T1000 (cell line): Measurements from ENCODE around the gene CCHCR1.
A peak's percentile ranks its signal among the peaks of the same experiment; 100 is the strongest.

Experiments used
- DNase-seq: peaks from one replicate; lab custom pipeline; 2025; ENCODE audit warnings: mixed read lengths; lab: John Stamatoyannopoulos, UW

Gene CCHCR1

GRCh38 chr6:31128093-31128676, 29.4 kb downstream of the CCHCR1 start:
- no peak for DNase-seq

- DNase-seq = no peak
Measured at GRCh38 chr6:31126396-31127175, 31.0 kb downstream of the CCHCR1 start.

GRCh38 chr6:31125586-31126363, 31.8 kb downstream of the CCHCR1 start:
- DNase-seq = peak; percentile 75

GRCh38 chr6:31125162-31125561, 32.4 kb downstream of the CCHCR1 start:
- no peak for DNase-seq

GRCh38 chr6:31122791-31123706, 34.6 kb downstream of the CCHCR1 start:
- DNase-seq = peak; percentile 47

GRCh38 chr6:31121131-31121790, 36.3 kb downstream of the CCHCR1 start:
- DNase-seq = no peak

GRCh38 chr6:31120151-31120915, 37.3 kb downstream of the CCHCR1 start, which contains the start of gene CDSN:
Gene CDSN (minus strand): TSS chr6:31120446. CDS start chr6:31120419, 27 bp downstream.
- DNase-seq = no peak

GRCh38 chr6:31118178-31118577, 39.4 kb downstream of the CCHCR1 start:
- DNase-seq = no peak

GRCh38 chr6:31116661-31117385, 40.8 kb downstream of the CCHCR1 start:
- no peak for DNase-seq

- no peak for DNase-seq
Measured at GRCh38 chr6:31115941-31116560, 41.6 kb downstream of the CCHCR1 start.

GRCh38 chr6:31114970-31115849, 42.4 kb downstream of the CCHCR1 start:
- no peak for DNase-seq

- DNase-seq = peak; percentile 72
Measured at GRCh38 chr6:31114541-31114878, 43.1 kb downstream of the CCHCR1 start, which contains the start of gene PSORS1C1. Gene PSORS1C1 (plus strand): TSS chr6:31114800. CDS start chr6:31129633, 14,833 bp downstream.

GRCh38 chr6:31113861-31114540, 43.6 kb downstream of the CCHCR1 start:
- DNase-seq = no peak

- DNase-seq = no peak
Measured at GRCh38 chr6:31112478-31112877, 45.1 kb downstream of the CCHCR1 start, which contains the start of gene C6orf15. Gene C6orf15 (minus strand): TSS chr6:31112575. CDS start chr6:31112555, 20 bp downstream.

- DNase-seq = no peak
Measured at GRCh38 chr6:31111712-31112111, 45.9 kb downstream of the CCHCR1 start.

- no peak for DNase-seq
Measured at GRCh38 chr6:31110825-31111582, 46.6 kb downstream of the CCHCR1 start.

GRCh38 chr6:31107052-31107451, 50.5 kb downstream of the CCHCR1 start:
- no peak for DNase-seq
